OCI-LY3 (cell line): Measurements from ENCODE around the gene RAPGEF3.

Source experiments
- EZH2phosphoT487 ChIP-seq: fragments of 200-600 bp; shearing (Covaris generic); IDR thresholded peaks from 2 replicates; pipeline ENCODE4 v1.6.1; 2018; ENCODE audit warnings: antibody characterized with exemption, mixed run types, low read depth
- TF ChIP-seq, protein P1 (sequence below): fragments of 200-600, 300-600 bp; sonication (generic); IDR thresholded peaks from 2 replicates; pipeline ENCODE4 v1.5.1; 2014; ENCODE audit warnings: antibody characterized with exemption, low read length, low read depth

DNA sequence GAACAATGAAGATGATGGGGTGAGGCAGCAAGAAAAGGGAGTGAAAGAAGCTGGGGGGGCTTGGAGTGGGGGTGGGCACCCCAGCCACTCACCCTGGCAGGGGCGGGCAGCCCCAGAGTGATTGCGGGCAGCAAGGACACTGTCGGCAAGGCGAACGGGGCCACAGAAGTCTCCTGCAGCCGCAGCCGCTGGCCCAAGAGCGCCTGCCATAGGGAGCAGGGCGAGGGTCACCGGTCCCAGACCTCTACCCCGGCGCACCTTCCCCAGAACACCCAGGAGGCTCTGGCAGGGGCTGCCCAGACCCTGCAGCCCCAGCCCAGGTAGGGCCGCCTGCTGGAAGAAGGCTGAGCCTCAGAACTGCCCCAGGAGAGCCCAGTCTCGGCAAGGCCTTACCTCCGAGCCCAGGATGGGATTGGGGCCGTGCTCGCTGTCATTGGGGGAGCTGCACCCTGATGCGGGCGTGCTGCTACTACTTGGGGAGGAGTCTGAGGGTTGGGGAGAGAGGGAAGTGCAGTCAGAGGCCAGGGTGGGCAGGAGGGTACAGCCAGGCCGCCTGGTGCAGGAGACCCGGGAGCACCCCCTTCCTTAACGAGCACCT is 37.2 kb upstream of the RAPGEF3 start:
- TF ChIP-seq, protein P1, sequence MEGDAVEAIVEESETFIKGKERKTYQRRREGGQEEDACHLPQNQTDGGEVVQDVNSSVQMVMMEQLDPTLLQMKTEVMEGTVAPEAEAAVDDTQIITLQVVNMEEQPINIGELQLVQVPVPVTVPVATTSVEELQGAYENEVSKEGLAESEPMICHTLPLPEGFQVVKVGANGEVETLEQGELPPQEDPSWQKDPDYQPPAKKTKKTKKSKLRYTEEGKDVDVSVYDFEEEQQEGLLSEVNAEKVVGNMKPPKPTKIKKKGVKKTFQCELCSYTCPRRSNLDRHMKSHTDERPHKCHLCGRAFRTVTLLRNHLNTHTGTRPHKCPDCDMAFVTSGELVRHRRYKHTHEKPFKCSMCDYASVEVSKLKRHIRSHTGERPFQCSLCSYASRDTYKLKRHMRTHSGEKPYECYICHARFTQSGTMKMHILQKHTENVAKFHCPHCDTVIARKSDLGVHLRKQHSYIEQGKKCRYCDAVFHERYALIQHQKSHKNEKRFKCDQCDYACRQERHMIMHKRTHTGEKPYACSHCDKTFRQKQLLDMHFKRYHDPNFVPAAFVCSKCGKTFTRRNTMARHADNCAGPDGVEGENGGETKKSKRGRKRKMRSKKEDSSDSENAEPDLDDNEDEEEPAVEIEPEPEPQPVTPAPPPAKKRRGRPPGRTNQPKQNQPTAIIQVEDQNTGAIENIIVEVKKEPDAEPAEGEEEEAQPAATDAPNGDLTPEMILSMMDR, result no peak
- no peak for TF ChIP-seq EZH2phosphoT487
